ENCODE measurements around the gene CAVIN4.

Gene CAVIN4

GRCh38 chr9:100561256-100561655 is 16.6 kb upstream of the CAVIN4 start:
- no peak for TF ChIP-seq CTCF (IDR thresholded peaks at IDR 0.05; ENCODE audit: insufficient read depth, low read depth, low read length, missing control alignments)
- no peak for DNase-seq (ENCODE audit: low read depth)
- no peak overlapping the region for H3K4me3 ChIP-seq (ENCODE audit: low read length)

DNA sequence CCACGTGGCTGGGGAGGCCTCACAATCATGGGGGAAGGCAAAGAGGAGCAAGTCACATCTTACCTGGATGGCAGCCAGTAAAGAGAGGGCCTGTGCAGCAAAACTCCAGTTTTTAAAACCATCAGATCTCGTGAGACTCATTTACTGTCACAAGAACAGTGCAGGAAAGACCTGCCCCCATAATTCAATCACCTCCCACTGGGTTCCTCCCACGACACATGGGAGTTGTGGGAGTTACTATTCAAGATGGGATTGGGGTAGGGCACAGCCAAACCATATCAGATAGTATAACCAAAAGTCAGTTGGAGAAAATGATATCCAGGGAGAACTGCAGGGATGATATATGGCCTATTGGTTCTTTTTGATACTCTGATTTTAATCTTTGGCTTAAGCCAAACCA is 10.0 kb upstream of the CAVIN4 start:
- TF ChIP-seq CTCF (IDR thresholded peaks at IDR 0.05; ENCODE audit: insufficient read depth, low read depth, low read length, missing control alignments) = no peak
- H3K4me3 ChIP-seq (ENCODE audit: low read length) = no peak overlapping the region
- DNase-seq (ENCODE audit: low read depth) = no peak

- no peak overlapping the region for H3K4me3 ChIP-seq (ENCODE audit: low read length)
- DNase-seq (ENCODE audit: low read depth) = no peak
- no peak for TF ChIP-seq CTCF (IDR thresholded peaks at IDR 0.05; ENCODE audit: insufficient read depth, low read depth, low read length, missing control alignments)
Measured at GRCh38 chr9:100573655-100574260, 4.1 kb upstream of the CAVIN4 start.

DNA sequence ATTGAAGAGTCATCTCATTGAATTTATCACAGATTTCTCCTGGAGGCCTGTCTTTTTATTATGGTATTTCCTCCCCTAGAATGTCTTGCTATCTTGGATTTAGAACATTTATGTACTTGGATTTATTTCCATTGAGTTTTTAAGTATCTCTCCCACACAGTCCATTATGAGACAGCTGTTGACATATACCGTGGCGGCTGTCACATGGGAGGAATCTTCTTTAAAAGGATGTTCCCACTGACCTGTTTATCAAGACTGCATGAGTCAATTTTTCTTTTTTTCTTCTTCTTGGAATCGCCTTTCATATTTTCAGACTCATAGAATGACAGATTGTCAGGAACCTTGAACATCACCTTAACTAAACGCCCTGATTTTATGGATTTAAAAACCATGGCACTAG is 2.9 kb upstream of the CAVIN4 start:
- no peak for TF ChIP-seq CTCF (IDR thresholded peaks at IDR 0.05; ENCODE audit: insufficient read depth, low read depth, low read length, missing control alignments)

DNA sequence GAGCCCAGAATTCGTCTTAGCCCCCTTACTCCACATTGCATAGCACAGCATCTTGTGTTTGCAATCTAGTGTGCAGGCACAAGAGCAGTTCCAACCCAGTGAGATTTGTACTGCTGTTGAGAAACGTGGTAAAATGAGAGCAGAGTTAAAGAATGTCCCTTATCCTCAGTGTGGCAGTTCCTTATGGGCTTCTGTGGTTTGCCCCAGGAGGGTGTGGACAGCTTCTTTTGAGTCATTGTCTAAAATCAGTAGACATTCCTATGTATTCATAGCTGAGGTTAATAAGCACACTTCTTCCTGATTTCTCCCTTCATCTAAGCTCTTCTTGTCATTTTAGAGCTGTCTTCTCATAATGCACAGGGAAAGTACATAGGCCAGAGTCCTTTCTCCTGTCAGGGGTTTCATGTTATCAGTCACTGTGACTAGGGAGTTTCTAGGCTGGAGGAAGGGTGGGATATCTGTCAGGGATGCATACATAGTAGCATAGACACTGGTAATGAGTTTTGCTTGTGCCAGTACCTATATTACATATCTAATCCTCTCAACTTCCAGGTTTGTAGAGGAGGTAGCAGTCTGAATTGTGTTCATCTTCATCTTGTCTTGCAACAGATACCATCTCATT is 2.0 kb upstream of the CAVIN4 start:
- peak; percentile 40 for DNase-seq (ENCODE audit: low read depth)
- H3K4me3 ChIP-seq (ENCODE audit: low read length) = no peak overlapping the region
- TF ChIP-seq CTCF (IDR thresholded peaks at IDR 0.05; ENCODE audit: insufficient read depth, low read depth, low read length, missing control alignments) = no peak

More for the DNA sequence above, 2.9 kb upstream of the CAVIN4 start:
- H3K4me3 ChIP-seq (ENCODE audit: low read length) = no peak overlapping the region
- DNase-seq (ENCODE audit: low read depth) = no peak

GRCh38 chr9:100578610-100579009 is 731 bp downstream of the CAVIN4 start:
- TF ChIP-seq CTCF (IDR thresholded peaks at IDR 0.05; ENCODE audit: insufficient read depth, low read depth, low read length, missing control alignments) = no peak
- H3K4me3 ChIP-seq (ENCODE audit: low read length) = no peak overlapping the region
- DNase-seq (ENCODE audit: low read depth) = no peak

DNA sequence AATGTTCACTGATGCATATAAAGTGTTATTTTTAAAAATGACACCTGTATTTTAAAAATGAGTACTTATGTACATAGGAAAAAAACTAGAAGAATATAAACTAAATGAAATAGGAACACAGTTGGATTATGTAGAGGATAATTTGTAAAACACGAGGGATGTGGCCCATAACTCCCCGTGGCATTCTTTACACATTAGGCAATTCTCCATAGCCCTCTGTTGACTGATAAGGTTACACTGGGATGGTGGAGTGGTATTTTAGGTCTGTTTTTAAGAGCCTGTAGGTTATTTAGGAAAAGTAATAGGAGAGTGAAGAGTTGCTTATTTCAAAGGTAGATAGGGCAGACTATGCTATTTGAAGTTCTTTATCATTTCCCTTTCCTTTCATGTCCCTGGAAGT is 1.8 kb downstream of the CAVIN4 start:
- TF ChIP-seq CTCF (IDR thresholded peaks at IDR 0.05; ENCODE audit: insufficient read depth, low read depth, low read length, missing control alignments) = no peak
- DNase-seq (ENCODE audit: low read depth) = no peak
- no peak overlapping the region for H3K4me3 ChIP-seq (ENCODE audit: low read length)
